Hepatocyte (in vitro differentiated cells): ENCODE results near the gene BAIAP2L1. TPM values are rescaled to one million over a fixed set of nuclear protein-coding genes. Genes with fewer than 3 reads are reported as not detected.

ENCODE experiments used
- DNase-seq: peaks from one replicate; pipeline ENCODE4 v3.0.0-alpha.2; 2016; ENCODE audit warnings: low spot score
- H2AFZ ChIP-seq: fragments of 200-600 bp; sonication (generic); 2 replicates; pipeline ENCODE4 v1.6.0; 2016; ENCODE audit warnings: antibody characterized with exemption, mild to moderate bottlenecking
- H3K27ac ChIP-seq: fragments of 200-600 bp; sonication (generic); 2 replicates; pipeline ENCODE4 v1.5.1; 2016; ENCODE audit warnings: mild to moderate bottlenecking
- H3K27me3 ChIP-seq: fragments of 200-600 bp; sonication (generic); 2 replicates; pipeline ENCODE4 v1.6.1; 2016
- H3K36me3 ChIP-seq: fragments of 200-600 bp; sonication (generic); replicated peaks from 2 replicates; pipeline ENCODE4 v1.5.1; 2016; ENCODE audit warnings: low read depth; ENCODE audit not compliant: insufficient read depth
- H3K4me1 ChIP-seq: fragments of 200-600 bp; sonication (generic); 2 replicates; pipeline ENCODE4 v1.5.1; 2016; ENCODE audit warnings: mild to moderate bottlenecking, moderate library complexity; ENCODE audit not compliant: insufficient read depth
- H3K4me2 ChIP-seq: fragments of 200-600 bp; sonication (generic); 2 replicates; pipeline ENCODE4 v1.6.0; 2016
- H3K4me3 ChIP-seq: fragments of 200-600 bp; sonication (generic); 2 replicates; pipeline ENCODE4 v1.5.1; 2016; ENCODE audit warnings: mild to moderate bottlenecking
- H3K79me2 ChIP-seq: fragments of 200-600 bp; sonication (generic); 2 replicates; pipeline ENCODE4 v1.6.0; 2017; ENCODE audit warnings: mild to moderate bottlenecking
- H3K9me2 ChIP-seq: fragments of 200-600 bp; sonication (generic); replicated peaks from 2 replicates; pipeline ENCODE4 v1.6.0; 2017; ENCODE audit warnings: mild to moderate bottlenecking; ENCODE audit not compliant: insufficient read depth
- H3K9me3 ChIP-seq: fragments of 200-600 bp; sonication (generic); 2 replicates; pipeline ENCODE4 v1.5.1; 2016; ENCODE audit warnings: low read depth, mild to moderate bottlenecking
- H4K20me1 ChIP-seq: fragments of 200-600 bp; sonication (generic); 2 replicates; pipeline ENCODE4 v1.6.0; 2016; ENCODE audit warnings: mild to moderate bottlenecking; ENCODE audit not compliant: insufficient read depth, poor library complexity, severe bottlenecking
- EZH2 ChIP-seq: fragments of 200-600 bp; sonication (generic); IDR thresholded peaks from 2 replicates; pipeline ENCODE4 v1.6.1; 2016; ENCODE audit warnings: antibody characterized with exemption, mild to moderate bottlenecking, borderline replicate concordance
- EZH2phosphoT487 ChIP-seq: fragments of 200-600 bp; sonication (generic); IDR thresholded peaks from one replicate; pipeline ENCODE4 v1.6.1; 2018; ENCODE audit warnings: antibody characterized with exemption, mild to moderate bottlenecking, low read depth, moderate library complexity; ENCODE audit not compliant: unreplicated experiment, severe bottlenecking
- WGBS: methylation state at CpG from one replicate; pipeline ENCODE4 v1.1.6; 2016; ENCODE audit warnings: low lambda C conversion rate; ENCODE audit errors: missing lambda C conversion rate; 5-methylcytosine and 5-hydroxymethylcytosine counted together
- polyA plus RNA-seq: library from polyadenylated mRNA; unstranded; fragments of >200 nt; fragmentation: Nextera tagmentation; extraction: Ambion mirVana; gene quantifications from 2 replicates; pipeline ENCODE4 v1.2.1, GENCODE V29; 2016
- total RNA-seq: library from RNA; depleted of rRNA; stranded (reverse); fragments of >200 nt; gene quantifications from 2 replicates; pipeline ENCODE4 v1.2.3, GENCODE V29; 2014
- TF ChIP-seq, protein P1 (sequence below): fragments of 200-600 bp; sonication (generic); IDR thresholded peaks from 2 replicates; pipeline ENCODE4 v1.5.1; 2016; ENCODE audit warnings: antibody characterized with exemption, mild to moderate bottlenecking; ENCODE audit not compliant: poor library complexity

Gene BAIAP2L1
- total and polyA plus RNA-seq, 2 experiments from 2014 or later: 25.4 to 32.0 TPM

GRCh38 chr7:98242934-98243333, 158.0 kb downstream of the BAIAP2L1 start:
- no peaks in the 10 kb centered on the region for H3K27me3 ChIP-seq
- H3K36me3 ChIP-seq: no peaks in the 10 kb centered on the region
- H3K9me2 ChIP-seq: no peaks in the 10 kb centered on the region
- WGBS: 96% methylated on average over 4 of the region's 4 CpGs
- H3K9me3 ChIP-seq: no peaks in the 10 kb centered on the region
- no peak overlapping the region for H3K27ac ChIP-seq
- no peaks in the 10 kb centered on the region for H3K4me1 ChIP-seq
- H3K4me3 ChIP-seq: no peak overlapping the region
- H2AFZ ChIP-seq: no peak overlapping the region
- H3K4me2 ChIP-seq: no peak overlapping the region
- no peaks in the 10 kb centered on the region for H3K79me2 ChIP-seq
- no peak for DNase-seq
- TF ChIP-seq EZH2 (no peak), EZH2phosphoT487 (no peak)
- TF ChIP-seq, protein P1, sequence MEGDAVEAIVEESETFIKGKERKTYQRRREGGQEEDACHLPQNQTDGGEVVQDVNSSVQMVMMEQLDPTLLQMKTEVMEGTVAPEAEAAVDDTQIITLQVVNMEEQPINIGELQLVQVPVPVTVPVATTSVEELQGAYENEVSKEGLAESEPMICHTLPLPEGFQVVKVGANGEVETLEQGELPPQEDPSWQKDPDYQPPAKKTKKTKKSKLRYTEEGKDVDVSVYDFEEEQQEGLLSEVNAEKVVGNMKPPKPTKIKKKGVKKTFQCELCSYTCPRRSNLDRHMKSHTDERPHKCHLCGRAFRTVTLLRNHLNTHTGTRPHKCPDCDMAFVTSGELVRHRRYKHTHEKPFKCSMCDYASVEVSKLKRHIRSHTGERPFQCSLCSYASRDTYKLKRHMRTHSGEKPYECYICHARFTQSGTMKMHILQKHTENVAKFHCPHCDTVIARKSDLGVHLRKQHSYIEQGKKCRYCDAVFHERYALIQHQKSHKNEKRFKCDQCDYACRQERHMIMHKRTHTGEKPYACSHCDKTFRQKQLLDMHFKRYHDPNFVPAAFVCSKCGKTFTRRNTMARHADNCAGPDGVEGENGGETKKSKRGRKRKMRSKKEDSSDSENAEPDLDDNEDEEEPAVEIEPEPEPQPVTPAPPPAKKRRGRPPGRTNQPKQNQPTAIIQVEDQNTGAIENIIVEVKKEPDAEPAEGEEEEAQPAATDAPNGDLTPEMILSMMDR: no peak
- no peaks in the 10 kb centered on the region for H4K20me1 ChIP-seq

- no peaks in the 10 kb centered on the region for H4K20me1 ChIP-seq
- H3K79me2 ChIP-seq: no peaks in the 10 kb centered on the region
- no peak overlapping the region for H3K4me2 ChIP-seq
- no peaks in the 10 kb centered on the region for H3K9me2 ChIP-seq
- TF ChIP-seq EZH2phosphoT487: no peak
- TF ChIP-seq, protein P1: no peak
- TF ChIP-seq EZH2: no peak
- H3K9me3 ChIP-seq: no peaks in the 10 kb centered on the region
- H3K4me1 ChIP-seq: no peaks in the 10 kb centered on the region
- H3K27ac ChIP-seq: no peak overlapping the region
- H2AFZ ChIP-seq: no peak overlapping the region
- no peaks in the 10 kb centered on the region for H3K36me3 ChIP-seq
- no peak overlapping the region for H3K4me3 ChIP-seq
- H3K27me3 ChIP-seq: no peaks in the 10 kb centered on the region
- no CpG with 5 or more reads among the region's 1 CpG for WGBS
- DNase-seq: no peak
These were observed 158.5 kb downstream of the BAIAP2L1 start for GRCh38 chr7:98242342-98242741.

GRCh38 chr7:98241674-98242241, 159.1 kb downstream of the BAIAP2L1 start:
- Histone ChIP-seq H3K4me1 (no peaks in the 10 kb centered on the region), H3K9me2 (no peaks in the 10 kb centered on the region), H3K4me3 (no peak overlapping the region), H3K27me3 (no peaks in the 10 kb centered on the region), H3K36me3 (no peaks in the 10 kb centered on the region), H3K27ac (no peak overlapping the region), H3K4me2 (no peak overlapping the region), H4K20me1 (no peaks in the 10 kb centered on the region), H3K79me2 (no peaks in the 10 kb centered on the region), H2AFZ (no peak overlapping the region), H3K9me3 (no peaks in the 10 kb centered on the region)
- no peak for TF ChIP-seq EZH2
- TF ChIP-seq EZH2phosphoT487: no peak
- TF ChIP-seq, protein P1: no peak
- WGBS: 86% methylated on average over 13 of the region's 16 CpGs
- no peak for DNase-seq

Other genes with a start within 250 kb of the BAIAP2L1 start
- 0.92 and 2.3 TPM in 2 replicates for gene BHLHA15, start 189.7 kb downstream of the BAIAP2L1 start, total RNA-seq
- 0.39 TPM in 1 of 2 replicates, not detected in the other for gene BHLHA15, start 189.7 kb downstream of the BAIAP2L1 start, polyA plus RNA-seq
- gene TECPR1, start 148.9 kb downstream of the BAIAP2L1 start, total RNA-seq: 6.0 and 10.7 TPM in 2 replicates
- 9.8 and 11.3 TPM in 2 replicates for gene TECPR1, start 148.9 kb downstream of the BAIAP2L1 start, polyA plus RNA-seq
- gene BRI3, start 119.4 kb downstream of the BAIAP2L1 start, total RNA-seq: 71.5 and 84.0 TPM in 2 replicates
- gene BRI3, start 119.4 kb downstream of the BAIAP2L1 start, polyA plus RNA-seq: 101 and 104 TPM in 2 replicates
- gene NPTX2, start 216.2 kb upstream of the BAIAP2L1 start, total RNA-seq: 3.0 TPM in 2 replicates
- 2.2 and 5.5 TPM in 2 replicates for gene NPTX2, start 216.2 kb upstream of the BAIAP2L1 start, polyA plus RNA-seq